CD4-positive, alpha-beta T cell treated with Interleukin-6 for 4 hours (primary cell): ENCODE data around the gene AQP12B.
"Not testable (repeated sequence)": the region's sequence is repeated elsewhere in the genome, so short reads cannot be mapped to it uniquely, and the experiment has no call there.

Source experiments
- DNase-seq: peaks from one replicate; pipeline ENCODE4 v3.0.0-alpha.2; 2020; ENCODE audit warnings: mixed read lengths

The AQP12B gene, protein sequence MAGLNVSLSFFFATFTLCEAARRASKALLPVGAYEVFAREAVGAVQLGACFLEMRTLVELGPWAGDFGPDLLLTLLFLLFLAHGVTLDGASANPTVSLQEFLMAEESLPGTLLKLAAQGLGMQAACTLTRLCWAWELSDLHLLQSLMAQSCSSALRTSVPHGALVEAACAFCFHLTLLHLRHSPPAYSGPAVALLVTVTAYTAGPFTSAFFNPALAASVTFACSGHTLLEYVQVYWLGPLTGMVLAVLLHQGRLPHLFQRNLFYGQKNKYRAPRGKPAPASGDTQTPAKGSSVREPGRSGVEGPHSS

DNA sequence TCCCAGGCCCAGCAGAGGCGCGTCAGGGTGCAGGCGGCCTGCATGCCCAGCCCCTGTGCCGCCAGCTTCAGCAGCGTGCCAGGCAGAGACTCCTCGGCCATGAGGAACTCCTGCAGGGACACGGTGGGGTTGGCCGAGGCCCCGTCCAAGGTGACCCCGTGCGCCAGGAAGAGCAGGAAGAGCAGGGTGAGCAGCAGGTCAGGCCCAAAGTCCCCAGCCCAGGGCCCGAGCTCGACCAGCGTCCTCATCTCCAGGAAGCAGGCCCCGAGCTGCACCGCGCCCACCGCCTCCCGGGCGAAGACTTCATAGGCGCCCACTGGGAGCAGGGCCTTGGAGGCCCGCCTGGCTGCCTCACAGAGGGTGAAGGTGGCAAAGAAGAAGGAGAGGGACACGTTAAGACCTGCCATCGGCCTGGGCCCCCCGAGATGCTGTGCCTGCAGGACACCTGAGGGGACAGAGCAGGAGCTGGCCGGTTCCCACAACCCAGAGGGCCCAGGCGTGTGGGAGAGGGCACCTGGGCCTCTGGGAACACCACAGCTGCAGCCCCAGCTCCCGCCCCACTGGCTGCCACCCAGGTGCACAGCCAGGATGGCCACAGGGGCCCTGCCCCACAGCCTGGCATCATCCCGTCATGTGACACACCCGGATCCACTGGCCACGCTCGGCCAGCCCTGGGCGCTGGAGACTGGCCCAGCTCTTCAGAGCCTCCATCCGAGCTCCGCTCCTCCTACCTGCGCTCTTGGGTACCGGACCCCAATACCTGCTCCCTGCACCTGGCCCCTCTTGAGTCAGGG lies at the start of gene AQP12B:
TSS of gene AQP12B (minus strand) at position 455 of the 794 bp plus-strand sequence. CDS start at position 407, 48 bp downstream.
- not testable (repeated sequence) for DNase-seq

DNA sequence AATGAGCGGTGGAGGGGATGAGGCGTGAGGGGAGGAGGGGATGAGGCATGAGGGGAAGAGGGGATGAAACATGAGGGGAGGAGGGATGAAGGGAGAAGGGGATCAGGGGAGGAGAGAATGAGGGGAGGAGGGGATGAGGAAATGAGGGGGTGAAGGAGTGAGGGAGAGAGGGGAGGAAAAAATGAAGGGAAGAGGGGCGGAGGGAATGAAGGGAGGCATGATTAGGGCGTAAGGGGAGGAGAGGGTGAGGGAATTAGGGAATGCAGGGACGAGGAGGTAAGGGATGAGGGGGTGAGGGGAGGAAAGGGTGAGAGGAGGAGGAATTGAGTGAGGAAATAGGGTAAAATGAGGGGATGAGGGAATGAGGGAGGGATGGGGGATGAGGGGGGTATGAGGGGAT lies 49.5 kb upstream of the AQP12B start:
- no peak for DNase-seq

DNA sequence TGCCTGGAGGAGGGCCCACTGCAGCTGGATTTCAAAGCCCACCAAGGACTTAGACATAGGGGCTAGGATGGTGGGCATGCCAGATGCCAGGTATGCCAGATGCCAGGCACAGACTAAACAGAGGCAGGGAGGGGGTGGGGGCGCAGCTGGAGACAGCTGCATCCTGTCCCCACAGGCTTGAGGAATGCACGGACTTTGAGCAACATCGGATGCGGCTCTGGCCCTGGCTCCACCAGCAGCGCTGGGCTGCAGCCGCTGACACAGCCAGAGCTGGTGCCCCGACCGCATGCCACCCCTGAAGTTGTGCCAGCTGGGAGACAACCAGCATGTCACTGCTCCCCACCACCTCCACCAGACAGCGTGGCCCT lies 48.5 kb upstream of the AQP12B start:
- no peak for DNase-seq

DNA sequence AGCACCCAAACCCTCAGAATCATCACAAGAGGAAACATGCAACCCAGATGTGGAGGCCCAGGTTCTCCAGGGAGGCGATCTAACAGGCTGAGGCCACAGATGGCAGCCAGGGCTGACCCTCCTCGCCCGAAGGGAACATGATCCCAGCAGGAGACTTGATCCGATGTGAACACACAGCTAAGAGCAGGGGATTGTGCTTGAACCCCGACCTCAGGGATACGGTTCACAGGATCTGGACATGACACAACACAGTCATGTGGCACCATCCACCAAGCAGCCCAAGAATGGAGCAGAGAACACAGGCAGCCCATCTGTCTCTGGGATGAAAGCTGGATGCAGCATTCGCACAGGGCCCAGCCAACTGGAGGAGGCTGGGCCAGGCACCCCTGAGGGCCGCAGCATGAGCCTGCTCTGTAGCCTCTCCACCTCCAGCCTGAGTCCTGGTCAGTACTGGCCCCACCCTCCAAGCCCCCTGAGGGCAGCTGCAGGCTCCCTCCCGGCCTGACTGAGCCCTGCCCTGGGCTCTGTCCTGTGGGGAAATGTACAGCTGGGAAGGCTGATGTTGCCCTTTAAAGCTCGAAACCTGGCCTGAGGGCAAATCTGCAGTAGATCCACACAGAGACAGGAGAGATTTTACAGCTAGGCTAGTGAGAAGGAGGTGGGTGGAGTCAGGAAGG lies 48.0 kb upstream of the AQP12B start:
- DNase-seq, result no peak

DNA sequence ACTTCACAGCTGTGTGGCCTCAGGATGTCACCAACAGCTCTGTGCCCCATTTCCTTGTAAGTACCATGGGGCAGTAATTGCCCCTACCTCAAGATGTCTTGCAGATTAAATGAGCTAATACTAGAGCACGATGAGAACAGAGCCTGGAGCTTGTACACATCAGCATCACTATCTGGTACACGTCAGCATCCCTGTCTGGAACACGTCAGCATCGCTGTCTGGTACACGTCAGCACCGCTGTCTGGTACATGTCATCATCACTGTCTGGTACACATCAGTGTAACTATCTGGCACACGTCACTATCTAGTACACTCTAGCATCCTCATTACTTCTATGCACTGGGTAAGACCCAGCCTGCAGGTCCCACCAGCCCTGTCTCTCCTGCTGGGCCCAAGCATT lies 46.1 kb upstream of the AQP12B start:
- no peak for DNase-seq

DNA sequence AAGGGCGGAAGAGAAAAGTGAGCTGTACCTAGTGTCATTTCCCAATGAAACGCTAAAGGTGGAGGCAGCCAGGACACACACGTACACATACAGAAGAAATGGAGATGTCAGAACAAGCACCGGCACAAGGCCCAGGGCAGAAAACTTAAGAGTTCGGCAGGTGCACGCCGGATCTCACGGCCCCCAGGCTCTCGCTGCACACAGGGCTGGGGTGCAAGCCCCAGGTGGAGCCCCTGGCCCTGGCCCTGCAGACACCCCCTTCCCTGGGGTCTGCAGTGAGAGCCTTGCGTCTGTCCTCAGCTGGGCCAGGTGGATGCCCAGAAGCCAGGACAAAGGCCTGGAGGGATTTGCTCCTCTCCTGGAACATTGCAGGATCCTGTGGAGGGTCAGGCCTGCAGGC lies 45.7 kb upstream of the AQP12B start:
- DNase-seq, result no peak

DNA sequence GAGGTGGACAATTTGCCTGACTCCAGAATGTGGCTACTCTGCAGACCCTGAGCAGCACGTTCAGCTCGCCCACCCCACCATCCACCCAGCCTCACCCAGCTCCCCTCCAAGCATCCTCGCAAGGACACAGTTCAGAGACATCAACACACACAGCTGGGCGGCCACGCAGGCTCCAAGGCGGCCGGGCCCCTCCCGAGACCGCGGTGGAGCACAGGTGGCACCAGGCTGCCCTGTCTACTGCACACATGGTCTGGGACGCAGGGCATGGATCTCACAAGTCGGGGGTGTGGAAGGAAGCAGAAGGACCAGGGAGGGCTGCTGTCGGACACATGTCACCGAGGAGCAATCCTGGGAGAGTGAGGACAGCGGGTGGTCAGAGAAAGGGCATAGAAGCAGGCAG lies 45.2 kb upstream of the AQP12B start:
- DNase-seq, result no peak

DNA sequence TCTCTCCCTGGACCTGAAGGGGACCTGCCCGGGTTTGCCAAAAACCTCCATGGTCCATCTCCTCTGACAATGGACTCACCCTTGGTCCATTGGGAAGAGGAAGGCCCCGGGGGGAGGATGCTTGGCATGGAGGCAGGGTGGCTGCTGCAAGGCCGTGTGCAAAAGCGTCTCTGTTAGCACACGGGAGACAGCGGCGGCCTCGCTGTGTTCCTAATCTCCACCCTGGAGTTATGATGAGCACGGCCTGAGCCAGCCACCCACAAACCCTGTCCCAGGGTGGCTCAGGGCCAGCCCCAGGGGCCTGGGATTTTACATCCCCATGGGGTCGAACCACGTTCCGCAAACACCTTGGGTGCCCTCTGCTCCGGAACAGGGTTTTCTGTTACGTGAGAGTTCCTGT lies 44.8 kb upstream of the AQP12B start:
- DNase-seq, result no peak

DNA sequence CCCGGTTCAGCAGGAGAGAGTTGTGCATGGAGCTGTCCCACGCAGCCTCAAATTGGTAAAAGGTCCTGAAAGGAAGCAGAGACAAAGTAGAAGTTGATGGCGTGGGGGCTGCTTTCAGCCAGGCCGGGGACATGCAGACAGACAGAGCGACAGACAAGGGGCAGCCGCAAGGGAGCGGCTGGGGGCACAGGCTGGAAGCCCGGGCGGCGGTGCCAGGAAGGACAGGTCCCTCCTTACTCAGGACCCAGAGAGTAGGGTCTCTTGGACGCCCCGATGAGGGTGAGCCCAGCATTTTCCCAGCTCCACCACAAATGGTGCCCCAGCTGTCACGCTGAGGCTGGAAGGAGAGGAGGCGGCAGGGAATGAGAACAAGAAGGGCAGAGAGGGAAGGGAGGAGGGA lies 44.2 kb upstream of the AQP12B start:
- DNase-seq, result no peak

DNA sequence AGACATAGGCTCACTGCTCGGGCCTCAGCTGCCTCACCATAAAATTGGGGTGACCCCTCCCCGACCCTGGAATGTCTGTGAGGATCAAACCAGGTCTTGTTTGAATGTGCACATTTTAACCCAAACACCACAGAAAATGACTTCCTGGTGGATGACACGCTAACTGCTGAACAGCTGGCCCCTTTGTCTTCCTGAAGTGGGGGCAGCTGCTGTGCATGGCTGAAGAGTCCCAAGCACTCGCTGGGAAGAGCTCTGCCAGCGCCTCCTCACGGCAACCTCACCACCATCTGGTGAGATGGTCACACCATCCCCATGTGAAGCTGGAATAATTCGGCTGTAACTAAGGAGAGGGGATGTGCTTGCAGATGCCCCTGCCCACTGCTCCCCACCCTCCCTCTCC lies 43.0 kb upstream of the AQP12B start:
- DNase-seq, result no peak

DNA sequence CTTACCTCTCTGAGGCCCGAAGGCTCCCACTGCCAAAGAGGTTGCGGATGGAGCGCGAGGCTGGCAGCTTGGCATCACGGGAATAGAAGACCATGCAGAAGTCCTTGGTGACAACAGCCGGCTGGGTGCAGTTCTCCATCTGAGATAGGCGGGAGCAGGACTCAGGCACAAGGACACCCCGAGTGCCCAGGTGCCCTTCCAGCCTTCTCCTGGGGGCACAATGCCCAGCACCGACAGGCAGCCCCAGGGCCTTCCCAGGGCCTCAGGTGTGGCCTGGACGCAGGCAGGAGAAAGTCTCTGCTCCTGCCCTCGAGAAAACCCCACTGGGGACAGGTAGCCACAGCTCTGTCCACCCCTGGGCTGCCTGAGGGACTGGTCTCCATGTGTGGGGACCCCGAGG lies 42.6 kb upstream of the AQP12B start:
- DNase-seq, result no peak

DNA sequence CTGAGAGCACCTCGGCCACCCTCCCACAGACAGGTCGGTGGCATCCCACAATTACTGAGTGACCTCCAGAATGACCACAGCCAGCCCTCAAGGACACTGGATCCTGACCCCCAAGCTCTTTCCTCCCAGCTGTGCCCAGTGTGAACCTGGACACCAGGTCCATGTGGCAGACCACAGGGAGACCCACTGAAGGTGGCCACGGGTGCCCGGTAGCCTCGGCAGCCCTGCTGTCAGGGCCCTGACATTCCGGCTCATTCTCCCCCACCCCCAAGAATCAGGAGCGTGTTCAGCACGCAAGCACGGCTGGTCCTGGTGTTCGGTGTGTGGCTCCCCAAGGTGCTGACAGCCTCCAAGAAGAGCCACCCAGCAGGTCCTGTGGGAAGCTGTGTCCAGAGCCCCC lies 41.7 kb upstream of the AQP12B start:
- no peak for DNase-seq

DNA sequence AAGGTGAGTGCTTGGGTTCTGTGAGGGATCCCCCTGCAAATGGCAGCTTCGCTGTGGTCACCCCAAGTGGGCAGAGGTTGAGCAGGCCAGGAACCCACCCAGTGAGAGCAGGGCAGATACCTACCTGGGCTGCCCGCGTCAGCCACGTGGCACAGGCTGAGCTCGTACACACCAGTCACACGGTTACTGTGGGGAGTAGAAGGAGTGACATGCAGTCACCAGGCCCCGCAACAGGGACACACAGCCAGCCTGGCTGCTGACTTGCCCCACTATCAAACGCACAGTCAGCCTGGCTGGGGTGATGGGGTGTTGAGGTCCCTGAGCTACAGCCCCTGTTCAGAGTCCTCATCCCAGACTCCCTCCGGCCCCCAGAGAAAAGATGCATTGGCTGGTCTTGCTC lies 41.2 kb upstream of the AQP12B start:
- DNase-seq, result no peak

DNA sequence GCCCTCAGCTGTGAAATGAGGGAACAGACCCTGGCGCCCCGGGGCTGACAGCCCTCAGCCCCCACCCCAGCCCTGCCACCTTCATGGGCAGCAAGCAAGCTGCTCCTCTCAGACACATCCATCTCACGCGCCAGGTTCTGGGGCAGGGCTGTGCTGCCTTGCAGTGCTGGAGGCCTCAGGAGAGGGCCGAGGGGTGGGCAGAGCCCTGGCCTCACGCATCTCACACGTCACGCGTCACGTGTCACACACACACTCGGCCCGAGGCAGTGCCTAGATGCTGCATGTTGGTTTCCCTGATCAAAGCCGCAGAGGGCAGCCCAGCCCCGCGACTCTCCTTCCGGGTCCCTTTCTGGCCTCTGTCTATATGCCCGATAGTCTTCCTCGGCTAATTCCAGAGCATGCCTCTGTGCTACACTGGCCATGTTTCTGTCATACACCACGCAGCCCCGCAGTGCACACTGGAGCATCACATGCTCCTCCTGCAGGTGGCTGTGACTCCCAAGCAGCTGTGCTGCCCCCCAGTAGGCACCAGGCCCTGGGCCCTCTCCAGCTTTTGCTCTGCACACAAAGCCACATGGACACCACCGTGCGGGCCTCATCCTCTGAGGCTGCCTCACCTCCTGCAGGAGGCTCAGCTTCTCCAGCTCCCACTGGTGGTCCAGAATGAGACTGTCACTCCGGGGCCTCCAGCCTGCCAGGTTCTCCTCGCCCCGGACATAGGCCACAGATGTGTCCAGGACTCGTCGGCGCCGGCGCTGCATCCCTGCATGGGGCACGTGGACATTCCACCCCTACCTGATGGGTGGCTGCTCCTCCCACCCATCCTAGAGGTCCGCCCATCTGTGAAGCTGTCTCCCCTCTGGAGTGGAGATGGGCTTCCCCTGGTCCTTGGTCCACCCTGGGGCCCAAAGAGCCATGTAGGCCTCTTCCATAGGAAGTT lies 40.4 kb upstream of the AQP12B start:
- no peak for DNase-seq

DNA sequence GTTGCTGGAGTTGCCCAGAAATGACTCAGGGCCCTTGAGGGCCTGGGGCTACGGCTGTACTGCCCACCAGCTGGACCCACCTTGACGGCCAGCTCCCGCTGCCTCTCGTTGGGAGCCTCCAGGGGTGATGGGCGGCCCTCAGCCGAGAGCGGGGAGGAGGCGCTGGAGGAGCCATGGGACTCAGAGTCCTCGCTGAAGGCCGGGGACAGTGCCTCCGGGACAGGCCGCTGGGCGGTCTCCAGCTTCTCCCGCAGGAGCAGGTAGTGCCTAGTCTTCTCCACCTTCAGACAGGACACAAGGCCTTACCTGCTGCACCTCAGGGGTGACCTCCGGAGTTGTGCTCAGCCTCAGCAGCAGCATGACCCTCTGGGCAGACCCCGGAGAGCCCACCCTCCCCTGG lies 39.7 kb upstream of the AQP12B start:
- no peak for DNase-seq

DNA sequence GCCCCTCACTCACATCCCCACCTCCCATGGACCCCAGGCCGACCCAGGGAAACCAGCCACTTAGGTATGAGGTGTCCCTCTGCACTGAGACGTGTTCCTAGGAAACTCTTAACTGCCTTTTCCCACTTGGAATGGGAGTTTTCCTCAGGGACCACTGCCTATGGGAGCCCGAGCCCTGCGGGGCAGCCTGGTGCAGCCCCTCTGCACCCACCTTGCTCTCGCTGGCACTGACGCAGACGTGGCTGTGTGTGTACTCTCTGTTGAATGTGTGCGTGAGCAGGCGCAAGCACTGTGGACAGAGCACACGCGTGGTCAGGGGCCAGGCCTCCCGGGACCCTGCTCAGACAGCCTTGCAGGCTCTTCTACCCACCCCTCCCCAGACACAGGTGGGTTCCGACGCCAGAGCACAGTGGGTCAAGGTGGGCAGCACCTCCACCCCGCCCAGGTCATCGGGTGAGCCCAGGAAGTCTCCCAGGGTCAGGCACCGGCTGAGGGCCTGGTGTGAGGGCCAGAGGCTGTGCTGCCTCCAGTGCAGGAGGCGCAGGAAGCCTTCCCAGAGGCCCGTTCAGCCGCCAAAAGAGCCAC lies 39.0 kb upstream of the AQP12B start:
- no peak for DNase-seq

DNA sequence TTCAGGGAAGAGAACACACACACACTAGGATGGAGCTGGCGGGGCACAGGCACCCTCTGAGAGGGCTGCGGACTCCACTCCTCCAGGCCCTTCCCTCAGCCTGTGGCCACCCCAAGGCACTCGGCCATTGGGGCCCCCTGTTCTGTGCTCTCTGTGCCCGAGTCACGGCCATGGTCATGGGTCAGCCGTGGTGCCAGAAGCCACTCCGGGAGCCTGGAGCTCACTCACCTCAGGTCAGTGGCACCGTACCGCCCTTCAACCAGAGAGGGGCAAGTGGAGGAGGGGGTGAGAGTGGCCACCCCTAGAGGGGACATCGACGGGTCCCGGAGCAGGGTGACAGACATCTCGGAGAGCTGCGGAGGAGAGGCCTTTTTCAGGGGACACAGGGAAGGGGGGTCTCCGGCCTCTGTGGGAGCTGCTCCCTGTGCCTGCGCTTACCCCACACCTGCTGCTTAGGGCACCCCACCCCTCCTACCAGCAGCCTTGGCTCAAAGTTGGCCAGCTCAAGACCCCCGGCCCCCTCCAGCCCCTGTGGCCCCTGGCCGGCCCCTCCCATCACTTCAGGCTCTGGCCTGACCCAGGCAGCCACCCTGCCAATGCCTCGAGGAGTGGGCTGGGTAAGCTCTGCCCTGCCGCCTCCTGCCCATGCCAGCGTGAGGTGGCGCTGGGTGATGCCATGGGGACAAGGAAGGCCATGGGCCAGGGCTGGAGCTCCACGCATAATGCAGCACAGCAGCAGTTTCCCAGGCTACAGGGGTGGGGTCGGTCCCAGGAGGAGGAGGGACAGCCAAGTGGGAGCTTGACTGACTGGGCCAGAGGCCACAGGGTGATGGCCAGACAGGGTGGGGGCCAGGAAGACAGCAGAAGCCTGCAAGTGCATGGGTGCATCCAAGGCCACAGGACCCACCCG lies 38.3 kb upstream of the AQP12B start:
- DNase-seq, result no peak

DNA sequence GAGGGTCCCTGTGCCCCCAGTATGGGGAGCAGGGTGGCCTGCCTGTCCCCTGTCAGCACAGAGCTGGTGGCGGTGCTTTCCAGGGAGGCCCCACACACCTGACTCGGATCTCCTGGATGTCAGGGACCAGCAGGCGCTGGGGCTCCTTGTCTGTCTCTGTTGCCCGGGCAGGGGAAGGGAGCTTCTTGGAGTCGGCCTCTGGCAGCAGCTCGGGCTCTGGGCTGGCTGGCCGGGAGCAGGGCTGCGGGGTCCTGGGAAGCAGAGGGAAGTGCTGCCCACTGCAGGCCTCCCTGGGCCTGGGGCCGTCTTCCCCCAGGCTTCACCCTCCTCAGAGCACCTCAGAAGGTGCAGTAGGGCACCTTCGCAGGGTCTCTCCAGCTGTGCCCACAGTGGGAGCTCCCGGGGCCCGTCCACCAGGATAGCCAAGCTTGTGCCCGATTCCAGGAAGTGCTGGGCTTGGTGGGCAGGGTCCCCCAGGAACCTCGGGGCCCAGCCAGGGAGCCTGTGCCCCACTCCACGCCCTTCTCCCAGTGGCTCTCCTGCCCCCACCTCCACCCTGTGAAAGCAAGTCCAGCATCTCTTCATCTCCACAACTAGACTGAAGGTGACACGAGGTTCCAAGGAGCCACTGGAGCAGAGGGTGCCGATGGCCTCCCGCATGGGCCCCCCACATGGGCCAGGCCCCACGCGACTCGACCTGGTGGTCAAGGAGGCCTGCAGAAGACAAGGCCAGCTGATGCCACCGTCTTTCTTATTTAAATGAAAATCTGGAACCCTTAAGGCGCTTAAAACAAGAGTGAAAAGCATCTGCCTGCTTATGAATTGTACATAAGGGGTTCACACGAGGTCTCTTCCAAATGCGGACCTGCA lies 37.2 kb upstream of the AQP12B start:
- no peak for DNase-seq

DNA sequence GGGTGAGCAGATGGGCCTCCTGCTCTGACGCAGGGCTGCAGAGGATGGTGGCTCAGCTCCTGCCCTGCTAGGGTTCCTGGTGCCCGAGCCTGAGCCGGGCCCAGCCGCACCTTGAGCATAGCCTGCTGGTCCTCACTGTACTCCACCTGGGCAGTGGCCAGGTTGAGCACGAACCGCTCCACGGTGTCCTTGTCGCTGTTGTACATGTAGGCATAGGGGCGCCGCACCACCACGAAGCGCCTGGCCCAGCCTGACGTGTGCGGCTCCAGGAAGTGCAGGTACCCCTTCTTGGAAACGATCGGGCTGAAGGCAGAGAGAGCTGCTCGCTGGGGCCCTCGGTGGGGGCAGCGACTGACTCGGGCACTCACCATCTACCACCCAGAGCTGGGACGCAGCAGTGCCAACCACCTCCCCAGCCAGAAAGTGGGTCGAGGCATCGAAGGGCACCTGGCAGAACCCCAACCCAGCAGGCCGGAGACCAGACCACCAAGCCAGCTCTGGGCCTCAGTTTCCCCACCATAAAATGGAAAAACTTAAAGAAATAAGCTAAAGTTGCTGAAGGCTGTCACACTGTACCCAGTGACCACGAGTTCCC lies 36.3 kb upstream of the AQP12B start:
- no peak for DNase-seq
